GM21723 (cell line): ENCODE measurements around the gene LRIT2.

Experiments
- ATAC-seq: cut with Tn5 transposase; IDR thresholded peaks from one replicate; pipeline ENCODE4 v1.9.1; 2021; ENCODE audit warnings: mild to moderate bottlenecking, moderate library complexity; ENCODE audit not compliant: unreplicated experiment

LRIT2 gene

GRCh38 chr10:84243759-84244158, 18.4 kb upstream of the LRIT2 start:
- no peak for ATAC-seq

- ATAC-seq, result no peak
These were observed 15.9 kb upstream of the LRIT2 start, which contains the start of gene LRIT1 for GRCh38 chr10:84241185-84241790. LRIT1 (minus strand) TSS chr10:84241546; CDS start chr10:84241439, 107 bp downstream.

GRCh38 chr10:84238909-84239308, 13.6 kb upstream of the LRIT2 start:
- ATAC-seq, result no peak

- ATAC-seq, result no peak
These were observed 12.1 kb upstream of the LRIT2 start for GRCh38 chr10:84237199-84238051.

- no peak for ATAC-seq
These were observed 11.5 kb upstream of the LRIT2 start for GRCh38 chr10:84236807-84237198.

- no peak for ATAC-seq
These were observed 9.8 kb upstream of the LRIT2 start for GRCh38 chr10:84235096-84235495.

- no peak for ATAC-seq
These were observed 9.1 kb upstream of the LRIT2 start for GRCh38 chr10:84234479-84234878.

- ATAC-seq, result no peak
These were observed 8.6 kb upstream of the LRIT2 start for GRCh38 chr10:84233940-84234339.

- no peak for ATAC-seq
These were observed 7.0 kb upstream of the LRIT2 start for GRCh38 chr10:84232376-84232775.

- no peak for ATAC-seq
These were observed 5.0 kb upstream of the LRIT2 start for GRCh38 chr10:84230359-84230758.

- ATAC-seq, result no peak
These were observed 2.5 kb upstream of the LRIT2 start for GRCh38 chr10:84227810-84228209.

GRCh38 chr10:84226616-84227015, 1.3 kb upstream of the LRIT2 start:
- no peak for ATAC-seq

GRCh38 chr10:84224411-84225028, 824 bp downstream of the LRIT2 start:
- ATAC-seq, result no peak

- no peak for ATAC-seq
These were observed 3.4 kb downstream of the LRIT2 start for GRCh38 chr10:84221916-84222315.

GRCh38 chr10:84217746-84218145, 7.6 kb downstream of the LRIT2 start:
- no peak for ATAC-seq

- ATAC-seq, result no peak
These were observed 8.5 kb downstream of the LRIT2 start for GRCh38 chr10:84216834-84217233.

- ATAC-seq, result peak; percentile 95
These were observed 10.6 kb downstream of the LRIT2 start for GRCh38 chr10:84214612-84215235.

- peak; percentile 15 for ATAC-seq
These were observed 11.2 kb downstream of the LRIT2 start for GRCh38 chr10:84214046-84214572.

- no peak for ATAC-seq
These were observed 12.3 kb downstream of the LRIT2 start for GRCh38 chr10:84213076-84213475.

- no peak for ATAC-seq
These were observed 13.3 kb downstream of the LRIT2 start for GRCh38 chr10:84212014-84212413.

- ATAC-seq, result no peak
These were observed 13.8 kb downstream of the LRIT2 start for GRCh38 chr10:84211566-84211965.
